SK-N-SH treated with all-trans-retinoic acid at 6 μM for 48 hours (cell line): Measurements from ENCODE around the gene TUBGCP2.
"Not testable (repeated sequence)": the region's sequence is repeated elsewhere in the genome, so short reads cannot be mapped to it uniquely, and the experiment has no call there.

Experiments used
- ISL1 ChIP-seq: fragments of 250-450 bp; sonication (Bioruptor Pico); IDR thresholded peaks from 2 replicates; pipeline ENCODE4 v2.1.2; 2022; ENCODE audit warnings: mild to moderate bottlenecking, moderate library complexity
- TCF4 ChIP-seq: fragments of 250-450 bp; sonication (Bioruptor Pico); IDR thresholded peaks from 2 replicates; pipeline ENCODE4 v1.8.0; 2021; ENCODE audit warnings: mild to moderate bottlenecking, moderate library complexity, borderline replicate concordance

DNA sequence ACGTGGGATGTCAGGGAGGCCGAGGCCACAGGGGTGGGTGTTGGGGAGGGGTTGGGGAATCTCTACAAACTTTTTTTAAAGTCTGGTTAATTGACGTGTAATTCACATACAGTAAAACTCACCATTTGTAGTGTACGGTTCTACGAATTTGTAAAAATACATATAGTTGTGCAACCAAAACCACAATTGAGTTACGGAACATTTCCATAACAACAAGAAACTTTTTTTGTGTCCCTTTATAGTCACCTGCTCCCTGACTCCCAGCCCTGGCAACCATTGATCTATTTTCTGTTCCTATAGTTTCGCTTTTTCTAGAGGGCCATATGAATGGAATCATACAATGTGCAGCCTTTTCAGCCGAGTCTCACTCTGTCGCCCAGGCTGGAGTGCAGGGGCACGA is 73.9 kb downstream of the TUBGCP2 start:
- not testable (repeated sequence) for TF ChIP-seq TCF4, ISL1 (CRISPR knock-in tag)
